DMS153 treated with DMSO at 0.1 percent for 48 hours (cell line): ENCODE measurements around the gene PSMB7.

ENCODE experiments used
- DNase-seq: peaks from one replicate; lab custom pipeline; 2025; ENCODE audit not compliant: unreplicated experiment; lab: John Stamatoyannopoulos, UW

Gene PSMB7

DNA sequence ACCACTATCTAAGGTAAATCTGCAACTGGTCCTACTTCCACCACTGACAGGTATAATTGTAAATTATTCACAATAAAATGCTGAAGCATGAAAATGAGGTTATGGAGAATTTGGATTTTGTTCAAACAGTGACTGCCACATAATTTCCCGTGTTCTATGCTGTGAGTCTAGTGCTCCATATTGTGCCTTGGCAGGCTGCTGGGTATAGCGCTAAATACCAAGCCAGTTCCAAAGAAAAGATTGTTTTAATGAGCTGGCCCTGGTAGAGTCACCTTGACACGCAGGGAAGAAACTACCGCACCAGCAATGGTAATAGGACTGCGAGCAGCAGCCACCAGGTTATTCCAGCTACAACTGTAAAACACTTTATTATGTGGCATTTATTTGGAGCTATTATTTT lies 30.4 kb downstream of the PSMB7 start:
- DNase-seq = peak; percentile 35

DNA sequence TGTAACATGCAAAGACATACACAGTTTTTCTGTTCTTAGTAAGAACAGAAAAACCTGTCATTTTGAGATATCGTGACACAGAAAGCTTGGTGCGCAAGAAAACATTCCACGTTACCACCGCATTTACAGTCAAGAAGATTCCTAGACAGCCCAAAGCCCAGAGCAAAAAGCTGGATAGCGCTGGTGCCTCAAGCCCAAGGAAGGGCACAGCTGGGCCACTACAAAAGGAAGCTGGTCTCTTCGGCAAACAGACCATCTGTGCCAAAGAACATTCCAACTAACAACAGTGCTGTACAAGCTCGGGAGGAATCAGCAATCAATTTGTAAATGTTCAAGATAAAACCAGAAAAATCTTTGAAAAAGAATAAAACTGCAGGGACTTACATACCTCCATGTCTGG lies 31.0 kb downstream of the PSMB7 start:
- no peak for DNase-seq

DNA sequence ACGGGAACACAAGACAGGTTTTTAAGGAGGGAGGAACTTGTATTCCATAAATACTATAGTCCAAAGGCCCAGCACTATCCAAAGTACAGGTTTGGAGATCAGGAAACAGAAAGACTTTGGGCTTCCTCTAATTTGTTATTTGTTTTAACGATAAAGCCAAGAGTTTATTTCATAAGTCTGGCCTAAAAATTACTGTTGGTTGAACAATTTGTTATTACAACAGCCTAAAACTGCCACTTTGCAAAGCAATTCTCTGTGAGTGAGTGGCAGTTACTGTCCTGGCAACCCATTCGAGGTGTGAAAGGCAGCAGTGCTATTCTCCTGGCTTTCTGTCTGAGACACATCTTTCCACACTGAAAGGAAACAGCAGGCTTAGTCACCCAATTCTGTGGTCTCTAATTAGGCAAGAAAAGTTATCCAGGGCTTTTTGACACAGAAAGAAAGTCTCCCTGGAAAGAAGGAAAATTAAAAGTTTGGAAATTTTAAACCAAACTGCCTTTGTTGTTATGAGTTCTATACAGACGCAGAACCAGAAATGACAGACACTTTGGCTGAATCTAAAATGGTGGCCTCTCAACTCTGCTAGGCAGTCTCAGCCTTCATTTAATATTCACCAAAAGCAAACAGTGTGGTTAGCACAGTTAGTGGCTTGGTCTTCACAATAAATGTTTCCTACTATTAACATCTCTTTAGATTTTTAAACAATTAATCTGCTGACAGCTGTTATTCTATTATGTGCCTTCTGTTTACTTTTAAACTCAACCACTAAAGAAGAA lies 33.9 kb downstream of the PSMB7 start:
- peak; percentile 86 for DNase-seq

DNA sequence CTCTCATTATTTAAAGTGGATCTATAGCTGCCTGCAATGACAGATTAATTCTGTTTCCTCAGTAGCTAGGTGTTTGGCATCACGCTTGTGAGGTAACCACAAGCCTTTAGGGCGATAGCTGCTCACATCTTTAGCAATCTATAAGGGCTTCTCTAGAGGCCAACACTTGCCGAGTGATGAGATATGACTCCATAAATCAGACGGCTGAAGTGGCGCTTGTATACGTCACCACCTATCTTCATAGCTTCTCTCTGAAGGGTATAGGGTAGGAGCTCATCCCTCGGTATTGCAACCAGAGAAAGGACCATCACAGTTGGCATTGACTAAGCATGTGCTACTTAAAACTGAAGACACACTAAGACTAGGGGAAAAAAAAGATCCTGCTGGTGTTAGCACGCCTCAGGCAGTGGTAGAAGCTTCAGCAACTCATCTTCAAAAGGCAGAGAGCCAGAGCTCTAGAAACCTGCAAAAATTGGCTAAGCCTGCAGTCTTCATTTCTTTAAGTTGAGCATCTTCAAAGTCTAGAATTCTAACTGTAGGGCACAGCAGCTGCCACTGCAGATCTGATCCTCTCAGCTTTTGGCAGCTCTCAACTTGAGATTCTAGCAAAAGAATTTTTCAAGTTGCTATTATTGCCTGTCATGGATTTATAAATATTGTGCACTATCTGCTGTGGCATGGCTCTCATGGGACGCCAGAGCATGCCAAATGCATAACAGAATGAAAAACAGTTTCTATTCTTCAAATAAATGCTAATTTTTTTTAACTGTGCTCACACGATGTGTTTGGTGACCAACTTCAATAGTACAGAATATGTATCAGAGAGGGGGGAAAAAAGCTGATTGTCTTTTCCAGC lies 37.5 kb downstream of the PSMB7 start:
- no peak for DNase-seq

DNA sequence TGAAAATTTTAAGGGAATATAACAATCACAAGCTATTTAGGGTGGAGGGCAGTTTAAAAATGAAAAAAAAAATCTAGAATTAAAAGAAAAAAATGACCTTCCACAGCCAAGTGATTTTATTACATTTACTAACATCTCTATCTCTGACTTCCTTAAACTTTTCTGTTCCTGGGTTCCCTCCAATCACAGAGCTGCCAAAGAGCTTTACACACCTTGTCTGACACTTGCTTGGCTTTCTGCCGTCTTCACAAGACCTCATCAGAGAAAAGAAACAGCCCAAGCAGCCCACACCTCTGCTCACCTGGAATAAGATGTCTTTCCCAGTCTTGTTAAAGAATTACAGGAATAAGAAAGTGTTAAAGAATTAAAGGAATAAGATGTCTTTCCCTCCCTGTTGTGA lies 38.9 kb downstream of the PSMB7 start:
- no peak for DNase-seq

DNA sequence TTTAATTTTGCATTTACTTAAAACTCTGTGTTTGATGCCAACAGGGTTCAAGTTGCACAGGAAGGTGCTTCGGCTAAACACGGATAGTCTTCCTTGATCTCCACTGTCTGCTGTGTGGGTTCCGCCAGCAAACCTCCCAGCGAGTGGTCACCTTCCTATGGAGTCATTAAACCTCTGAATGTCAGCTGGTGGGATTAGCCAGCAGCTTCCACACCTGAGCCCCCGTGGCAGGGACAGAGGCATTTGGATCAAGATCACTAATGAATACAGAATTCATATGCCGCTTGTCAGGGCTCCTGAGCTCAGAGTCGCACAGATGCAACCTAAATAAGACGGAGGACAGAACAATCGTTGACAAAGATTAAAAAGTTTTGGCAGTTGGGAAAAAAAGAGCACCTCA lies 39.5 kb downstream of the PSMB7 start:
- DNase-seq = no peak

DNA sequence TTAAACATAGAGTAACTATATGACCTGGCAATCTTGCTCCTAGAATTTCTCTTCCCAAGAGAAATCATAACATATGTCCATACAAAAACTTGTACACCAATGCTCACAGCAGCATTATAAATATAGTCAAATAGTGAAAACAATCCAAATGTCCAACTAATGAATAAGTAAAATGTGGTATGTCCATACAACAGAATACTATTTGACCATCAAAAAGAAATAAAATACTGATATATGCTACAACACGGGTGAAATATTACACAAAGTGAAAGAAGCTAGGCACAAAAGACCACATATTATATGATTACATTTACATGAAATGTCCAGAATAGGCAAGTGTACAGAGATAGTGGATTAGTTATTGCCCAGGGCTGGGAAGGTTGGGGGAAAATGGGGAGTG lies 41.4 kb downstream of the PSMB7 start:
- DNase-seq = no peak

DNA sequence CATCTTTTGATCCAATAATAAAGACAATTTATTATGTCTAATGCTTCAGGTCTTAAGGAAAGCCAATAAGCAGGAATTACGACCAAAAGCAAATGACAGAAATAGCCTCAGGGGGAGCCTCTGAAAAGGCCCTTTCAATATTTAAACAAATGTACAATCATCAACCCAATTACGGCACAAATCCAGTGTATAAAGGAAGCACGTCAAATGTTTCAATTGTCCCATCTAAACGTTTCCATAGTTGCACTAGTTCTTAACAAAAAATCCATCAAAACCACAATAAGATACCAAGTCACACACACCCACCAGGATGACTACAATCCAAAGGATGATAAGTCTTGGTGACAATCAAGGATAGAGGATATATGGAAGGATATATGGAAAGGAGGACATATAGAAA lies 41.9 kb downstream of the PSMB7 start:
- no peak for DNase-seq

DNA sequence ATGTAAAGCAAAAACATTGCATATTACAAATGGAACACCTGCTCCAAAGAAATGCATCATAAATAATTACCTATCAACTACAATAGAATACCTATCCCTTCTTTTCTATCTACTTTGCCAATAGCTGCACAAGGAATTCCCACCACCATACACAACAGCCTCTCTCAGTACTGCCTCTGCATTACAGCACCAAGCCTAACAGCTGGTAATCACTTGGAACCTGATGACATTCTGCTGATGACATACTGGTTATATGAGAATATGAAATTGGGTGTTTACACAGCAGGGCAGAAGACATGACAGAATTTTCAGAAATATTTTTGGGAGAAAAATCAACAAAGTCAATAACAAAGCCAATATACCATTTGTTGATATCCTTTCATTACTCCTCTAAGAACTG lies 43.2 kb downstream of the PSMB7 start:
- no peak for DNase-seq

DNA sequence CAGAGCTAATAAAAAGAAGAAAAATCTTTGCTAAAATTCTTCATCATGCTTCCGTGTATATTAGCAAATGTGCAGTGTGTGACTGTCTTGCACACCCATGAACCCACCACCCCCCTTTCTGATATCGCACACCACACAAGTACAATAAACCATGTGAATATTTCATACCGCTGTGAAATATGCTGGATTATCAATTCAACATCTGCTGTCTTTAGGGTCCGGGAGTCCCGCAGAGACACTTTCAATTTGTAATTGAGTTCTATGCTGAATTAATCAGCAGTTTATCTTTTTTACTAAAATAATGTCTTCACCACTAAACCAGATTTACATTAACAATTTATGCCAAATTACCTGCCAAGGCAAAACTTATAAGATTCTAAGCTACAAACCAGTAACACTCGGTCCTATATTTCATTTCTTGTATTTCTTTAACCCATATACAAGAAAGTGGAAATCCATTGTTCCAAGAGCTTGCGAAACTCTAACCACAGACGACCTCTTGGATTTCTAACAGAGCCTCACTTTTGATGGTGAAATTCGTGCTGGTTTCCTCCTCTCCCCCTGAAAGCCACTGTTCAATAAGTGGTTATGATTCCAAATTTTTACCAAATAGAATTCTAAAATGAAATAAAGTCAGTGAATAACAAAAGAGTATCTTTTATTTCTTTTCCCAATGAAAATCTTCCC lies 44.2 kb downstream of the PSMB7 start:
- DNase-seq = no peak

DNA sequence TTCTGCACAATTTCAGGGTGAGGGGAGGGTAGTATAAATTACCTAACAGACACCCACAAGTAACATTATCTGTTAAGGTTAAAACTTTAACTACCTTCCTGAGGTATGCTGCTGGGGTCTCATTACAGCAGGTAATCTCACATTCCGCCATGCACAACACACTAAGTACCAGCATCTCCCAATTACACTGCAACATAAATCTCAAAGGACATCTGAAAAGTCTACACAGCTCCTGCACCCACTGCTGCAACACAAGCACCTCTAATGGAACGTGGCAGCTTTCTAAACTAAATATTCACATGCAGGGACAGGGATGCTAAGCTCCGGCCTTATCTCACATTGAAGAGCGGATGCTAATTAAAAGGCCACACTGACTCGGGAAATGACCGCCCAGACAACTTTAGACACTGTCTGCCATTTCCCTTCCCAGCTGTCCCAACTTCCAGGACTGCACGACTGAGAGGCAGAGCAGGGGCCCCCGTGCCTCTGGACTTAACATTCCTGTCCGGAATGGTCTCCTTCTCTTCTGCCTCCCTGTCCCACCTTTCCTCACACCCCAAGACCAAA lies 45.9 kb downstream of the PSMB7 start:
- DNase-seq = no peak

DNA sequence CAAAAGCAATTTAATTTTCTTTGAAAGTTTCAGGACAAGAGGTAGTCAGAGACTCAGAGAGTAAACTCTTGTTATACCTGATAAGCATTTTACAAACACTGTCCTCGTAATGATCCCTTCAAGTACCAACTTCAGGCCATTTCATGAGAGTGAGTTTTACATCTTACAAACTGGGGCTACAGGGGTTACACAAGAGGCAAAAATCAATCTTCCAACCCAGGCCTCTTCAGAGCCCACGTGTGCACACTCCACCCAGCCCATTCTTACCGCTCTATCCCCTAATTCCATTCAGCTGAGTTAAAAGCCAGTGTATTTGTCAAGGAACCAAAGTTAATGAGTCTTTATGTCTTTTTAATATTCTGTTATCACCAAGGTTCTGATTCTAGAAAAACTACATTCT lies 46.5 kb downstream of the PSMB7 start:
- no peak for DNase-seq

DNA sequence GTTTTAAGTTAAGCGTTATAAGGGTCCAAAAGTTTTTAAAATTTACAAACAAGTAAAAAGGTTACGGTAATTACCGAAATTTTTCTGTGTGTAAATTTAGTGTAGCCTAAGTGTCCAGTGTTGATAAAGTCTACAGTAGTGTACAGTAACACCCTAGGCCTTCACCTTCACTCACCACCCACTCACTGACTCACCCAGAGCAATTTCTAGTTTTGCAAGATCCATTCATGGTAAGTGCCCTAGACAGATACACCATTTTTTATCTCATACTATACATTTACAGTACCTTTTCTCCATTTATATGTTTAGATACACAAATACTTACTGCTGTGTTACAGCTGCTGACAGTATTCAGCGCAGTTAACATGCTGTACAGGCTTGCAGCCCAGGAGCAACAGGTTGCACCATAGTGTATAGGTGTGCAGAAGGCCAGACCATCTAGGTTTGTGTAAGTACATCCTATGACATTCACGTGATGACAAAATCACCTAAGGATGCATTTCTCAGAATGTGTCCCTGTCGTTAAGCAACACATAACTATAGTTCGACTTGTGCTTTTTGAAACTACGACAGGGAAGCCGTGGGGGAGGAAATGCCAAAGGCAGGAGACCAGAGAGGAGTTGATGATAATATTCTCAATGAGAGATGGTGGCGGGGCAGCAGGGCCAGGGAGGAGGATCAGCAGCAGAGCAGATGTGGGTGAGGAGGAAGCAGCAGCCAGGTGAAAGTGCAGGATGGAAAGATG lies 48.6 kb downstream of the PSMB7 start:
- no peak for DNase-seq

DNA sequence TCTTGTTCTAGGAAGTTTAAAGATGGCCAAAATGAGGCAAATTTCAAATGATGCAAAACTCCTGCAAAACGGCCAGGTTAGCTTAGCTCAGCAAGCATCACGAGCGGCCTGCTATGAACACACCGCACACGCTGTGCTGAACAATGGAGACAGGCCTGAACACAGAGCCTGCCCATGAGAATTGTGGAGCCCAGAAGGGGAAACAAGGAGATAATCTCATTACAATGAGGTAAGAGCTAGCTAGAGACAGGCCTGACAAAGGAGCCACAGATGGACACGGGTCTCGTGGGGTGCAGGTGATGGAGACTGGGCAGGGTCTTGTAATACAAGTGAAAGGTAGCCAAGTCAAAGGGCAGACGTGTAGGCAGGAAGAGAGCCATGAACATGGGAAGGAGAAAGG lies 50.2 kb downstream of the PSMB7 start:
- DNase-seq = no peak

DNA sequence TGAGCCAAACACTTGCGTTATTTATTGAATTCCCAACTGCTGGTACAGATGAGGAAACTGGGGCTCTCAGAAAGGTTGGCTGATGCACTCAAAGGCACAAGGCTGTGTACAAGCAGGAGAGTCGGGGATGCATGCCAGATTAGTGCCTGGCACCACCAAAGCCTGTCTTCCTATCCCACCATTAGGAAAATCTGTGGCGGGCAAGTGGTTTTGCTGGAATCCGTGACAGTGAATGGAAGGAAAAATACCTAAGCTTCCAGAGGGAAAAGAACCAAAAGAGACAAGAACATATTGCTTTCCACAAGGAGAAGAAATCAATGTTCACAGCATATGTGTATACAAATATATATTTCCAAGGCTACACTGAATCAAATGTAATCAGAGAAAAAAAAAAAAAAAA lies 51.1 kb downstream of the PSMB7 start:
- DNase-seq = no peak

DNA sequence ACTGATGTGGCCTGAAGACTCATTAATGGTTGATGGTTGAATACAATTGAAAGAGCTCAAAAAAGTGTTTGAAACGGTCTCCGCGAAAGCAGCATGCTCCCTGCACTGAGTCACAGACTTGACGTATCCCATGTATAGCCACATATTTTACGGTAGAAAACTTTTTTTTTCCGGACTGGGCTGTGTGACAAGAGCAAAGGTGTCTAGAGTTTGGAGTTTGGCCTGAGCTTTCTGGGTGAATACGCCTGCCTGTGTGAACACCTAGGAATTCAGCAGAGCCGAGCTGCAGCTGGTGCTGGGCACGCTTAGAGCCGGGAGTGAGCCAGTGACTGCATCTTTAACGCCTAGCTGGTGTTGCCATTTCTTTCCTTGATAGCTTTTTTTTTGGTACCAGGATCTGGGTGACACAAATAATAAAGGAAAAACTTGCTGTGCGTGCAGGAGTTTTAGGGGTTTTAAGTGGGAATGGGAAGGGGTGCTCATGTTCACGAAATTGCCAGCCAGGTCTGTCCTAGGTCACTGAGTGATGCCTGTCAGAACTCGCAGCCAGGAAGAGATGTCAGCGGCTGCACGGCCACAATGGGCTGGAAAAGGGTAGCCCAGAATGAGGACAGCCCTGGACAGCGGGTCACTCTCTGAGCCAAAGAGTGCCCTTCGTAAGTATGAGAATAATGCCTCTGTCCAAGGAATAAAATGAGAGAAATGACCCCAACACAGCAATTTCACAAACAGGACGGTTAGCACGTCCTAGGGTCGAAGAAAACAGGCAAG lies 51.7 kb downstream of the PSMB7 start:
- DNase-seq = no peak

DNA sequence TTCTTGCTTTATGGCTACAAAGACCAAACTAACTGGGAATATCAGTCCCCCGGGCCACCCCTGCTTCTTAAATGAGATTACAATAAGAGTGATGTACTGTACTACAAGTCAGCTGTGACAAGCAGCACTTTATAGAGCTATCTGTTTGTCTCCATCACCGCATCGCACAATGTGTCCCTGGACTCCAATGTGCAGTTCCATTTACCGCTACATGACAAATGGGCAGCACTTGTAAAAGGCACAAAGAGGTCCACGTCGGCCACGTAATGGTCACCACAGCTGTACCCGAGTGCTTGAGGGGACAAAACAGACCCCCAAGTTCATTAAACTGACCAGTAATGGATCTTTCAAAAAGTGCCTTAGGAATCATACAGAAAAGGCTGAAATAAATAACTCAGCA lies 54.1 kb downstream of the PSMB7 start:
- no peak for DNase-seq

DNA sequence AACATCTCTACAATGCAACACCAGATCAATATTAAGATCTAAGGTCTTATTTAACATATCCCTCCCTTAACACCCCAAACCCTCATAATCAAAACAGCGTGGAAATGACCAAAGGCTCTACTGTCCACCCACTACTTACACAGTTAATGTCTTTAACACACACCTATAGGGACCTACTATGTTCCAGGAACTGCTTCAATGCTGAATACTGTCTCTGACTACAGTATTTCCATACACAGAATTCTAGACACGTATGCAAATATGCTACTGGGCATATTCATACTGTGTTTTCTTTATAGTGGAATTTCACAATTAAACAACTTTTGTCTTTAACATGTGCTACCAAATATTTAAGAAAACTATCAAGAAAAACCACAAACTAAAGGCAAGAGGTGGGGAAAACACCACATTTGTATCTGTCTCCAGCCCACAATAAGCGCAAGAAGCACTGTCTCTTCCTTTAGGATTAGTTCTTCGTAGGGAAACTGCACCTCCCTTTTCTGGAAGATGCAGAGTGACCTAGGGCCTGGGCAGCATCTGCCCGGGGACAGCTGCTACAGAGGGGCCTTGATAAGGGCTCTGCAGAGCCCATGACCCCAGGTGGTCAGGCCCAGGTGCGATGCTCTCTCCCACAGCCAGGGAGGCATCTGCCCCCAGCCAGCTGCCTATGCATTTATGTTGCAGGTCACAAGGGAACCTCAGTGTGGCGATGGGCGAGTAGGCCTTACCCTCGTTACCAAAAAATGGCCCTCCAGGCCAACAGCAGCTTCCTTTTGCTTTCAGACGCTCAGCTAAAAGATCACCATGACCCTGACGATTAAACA lies 55.2 kb downstream of the PSMB7 start:
- no peak for DNase-seq

DNA sequence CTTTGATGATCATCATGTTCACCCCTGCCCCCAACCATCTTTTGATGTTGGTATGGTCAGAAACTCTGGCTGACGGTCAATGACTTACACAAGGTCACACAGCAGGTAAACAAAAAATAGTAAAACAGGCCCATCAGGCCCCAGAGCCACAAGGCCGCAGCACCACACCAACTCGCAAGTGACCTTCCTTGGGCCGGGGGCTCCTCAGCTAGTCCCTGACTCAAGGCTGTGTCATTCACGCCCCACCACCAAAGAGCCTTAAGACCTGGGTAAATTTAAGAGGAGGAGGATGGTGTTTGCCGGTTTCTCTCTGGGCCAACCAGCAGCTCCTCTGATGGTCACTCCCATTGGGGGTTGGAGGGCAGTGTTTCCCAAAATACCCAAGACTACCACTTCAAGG lies 55.8 kb downstream of the PSMB7 start:
- DNase-seq = no peak
